HepG2 (cell line): Measurements from ENCODE around the gene PRKCZ. TPM values are rescaled to one million over a fixed set of nuclear protein-coding genes. Genes with fewer than 3 reads are reported as not detected.
A peak's percentile ranks its signal among the peaks of the same experiment; 100 is the strongest.

Experiments
- AGO1 ChIP-seq: fragments of 200-400 bp; formaldehyde crosslinking; IDR thresholded peaks from 2 replicates; pipeline ENCODE4 v1.6.1; 2017; ENCODE audit warnings: mild to moderate bottlenecking, low read depth, low read length, moderate library complexity; ENCODE audit not compliant: poor library complexity, severe bottlenecking
- ERF ChIP-seq: IDR thresholded peaks from 2 replicates; pipeline ENCODE4 v1.6.1; 2018; ENCODE audit warnings: missing biosample characterization, missing genetic modification reagents
- GABPB1 ChIP-seq: IDR thresholded peaks from 2 replicates; pipeline ENCODE4 v1.6.1; 2016; ENCODE audit warnings: mild to moderate bottlenecking, missing genetic modification reagents, moderate library complexity, missing compliant biosample characterization
- HCFC1 ChIP-seq: fragments of 150-350 bp; IDR thresholded peaks from 2 replicates; pipeline ENCODE4 v1.6.1; 2014; ENCODE audit warnings: low read depth, low read length
- HDAC2 ChIP-seq: sonication (generic); formaldehyde crosslinking; IDR thresholded peaks from 2 replicates; pipeline ENCODE4 v1.4.0; 2020; ENCODE audit warnings: missing genetic modification reagents
- HES4 ChIP-seq: sonication (generic); formaldehyde crosslinking; IDR thresholded peaks from 2 replicates; pipeline ENCODE4 v1.9.0; 2021; ENCODE audit warnings: mild to moderate bottlenecking, missing genetic modification reagents, borderline replicate concordance
- HNRNPH1 ChIP-seq: fragments of 200-400 bp; formaldehyde crosslinking; optimal IDR thresholded peaks from 2 replicates; pipeline ENCODE3; 2017; ENCODE audit warnings: mild to moderate bottlenecking, low read depth, low read length
- IKZF5 ChIP-seq: IDR thresholded peaks from 2 replicates; pipeline ENCODE4 v1.6.1; 2018; ENCODE audit warnings: missing genetic modification reagents, mild to moderate bottlenecking, missing compliant biosample characterization
- MEIS2 ChIP-seq: sonication (generic); formaldehyde crosslinking; IDR thresholded peaks from 2 replicates; pipeline ENCODE4 v1.9.0; 2021; ENCODE audit warnings: mild to moderate bottlenecking, missing genetic modification reagents
- PLSCR1 ChIP-seq: sonication (generic); formaldehyde crosslinking; IDR thresholded peaks from 2 replicates; pipeline ENCODE4 v1.5.0; 2020; ENCODE audit warnings: missing genetic modification reagents, mild to moderate bottlenecking, borderline replicate concordance
- POGZ ChIP-seq: sonication (generic); formaldehyde crosslinking; IDR thresholded peaks from 2 replicates; pipeline ENCODE4 v1.4.0; 2020; ENCODE audit warnings: mild to moderate bottlenecking, missing genetic modification reagents
- REXO4 ChIP-seq: sonication (generic); formaldehyde crosslinking; IDR thresholded peaks from 2 replicates; pipeline ENCODE4 v1.8.0; 2022; ENCODE audit warnings: missing genetic modification reagents, mild to moderate bottlenecking, borderline replicate concordance
- SALL2 ChIP-seq: sonication (generic); formaldehyde crosslinking; IDR thresholded peaks from 2 replicates; pipeline ENCODE4 v1.8.1; 2023; ENCODE audit warnings: mild to moderate bottlenecking, missing genetic modification reagents, inconsistent platforms
- SMYD3 ChIP-seq: sonication (generic); formaldehyde crosslinking; IDR thresholded peaks from 2 replicates; pipeline ENCODE4 v1.8.1; 2023; ENCODE audit warnings: mild to moderate bottlenecking, missing genetic modification reagents
- SNAI1 ChIP-seq: sonication (generic); formaldehyde crosslinking; IDR thresholded peaks from 2 replicates; pipeline ENCODE4 v1.5.0; 2020; ENCODE audit warnings: mild to moderate bottlenecking, missing genetic modification reagents, borderline replicate concordance
- TFAP4 ChIP-seq: sonication (generic); IDR thresholded peaks from 2 replicates; pipeline ENCODE4 v1.6.1; 2016; ENCODE audit warnings: low read depth, borderline replicate concordance
- THAP7 ChIP-seq: sonication (generic); formaldehyde crosslinking; IDR thresholded peaks from 2 replicates; pipeline ENCODE4 v1.8.1; 2023; ENCODE audit warnings: mild to moderate bottlenecking, missing genetic modification reagents
- YEATS4 ChIP-seq: sonication (generic); formaldehyde crosslinking; IDR thresholded peaks from 2 replicates; pipeline ENCODE4 v1.4.0; 2020; ENCODE audit warnings: missing genetic modification reagents, borderline replicate concordance
- ZBTB2 ChIP-seq: sonication (generic); formaldehyde crosslinking; IDR thresholded peaks from 2 replicates; pipeline ENCODE4 v1.8.0; 2022; ENCODE audit warnings: low read depth, missing genetic modification reagents
- ZBTB42 ChIP-seq: sonication (generic); formaldehyde crosslinking; IDR thresholded peaks from 2 replicates; pipeline ENCODE4 v1.5.0; 2020; ENCODE audit warnings: mild to moderate bottlenecking, missing genetic modification reagents
- ZFX ChIP-seq: sonication (generic); formaldehyde crosslinking; IDR thresholded peaks from 2 replicates; pipeline ENCODE4 v1.4.0; 2020; ENCODE audit warnings: mild to moderate bottlenecking, low read depth, missing genetic modification reagents, moderate library complexity
- ZIK1 ChIP-seq: sonication (generic); formaldehyde crosslinking; IDR thresholded peaks from 2 replicates; pipeline ENCODE4 v1.5.0; 2020; ENCODE audit warnings: mild to moderate bottlenecking, low read depth, missing genetic modification reagents, borderline replicate concordance
- ZNF451 ChIP-seq: sonication (generic); formaldehyde crosslinking; IDR thresholded peaks from 2 replicates; pipeline ENCODE4 v1.5.0; 2020; ENCODE audit warnings: mild to moderate bottlenecking, missing genetic modification reagents
- ZNF556 ChIP-seq: sonication (generic); formaldehyde crosslinking; IDR thresholded peaks from 2 replicates; pipeline ENCODE4 v1.4.0; 2020; ENCODE audit warnings: mild to moderate bottlenecking, missing genetic modification reagents, borderline replicate concordance
- ZNF644 ChIP-seq: IDR thresholded peaks from 2 replicates; pipeline ENCODE4 v1.6.1; 2016; ENCODE audit warnings: low read depth
- ZNF784 ChIP-seq: sonication (generic); formaldehyde crosslinking; IDR thresholded peaks from 2 replicates; pipeline ENCODE4 v1.5.1; 2020; ENCODE audit warnings: missing genetic modification reagents, mild to moderate bottlenecking, borderline replicate concordance
- polyA plus RNA-seq, 8 experiments: library from polyadenylated mRNA; depleted of rRNA in 3 of 8; stranded (reverse) in 7 of 8; unstranded in 1 of 8; fragments of >200 nt; fragmentation: Illumina TruSeq in 4 of 8; extraction: Trizol in 4 of 8; gene quantifications; 2 replicates each; pipeline versions ENCODE4 v1.2.1 to v1.2.3, GENCODE V29; 2011 to 2016; ENCODE audit warnings: low read depth in 4 of 8, missing spikeins in 1 of 8, mixed read lengths in 1 of 8; ENCODE audit not compliant: insufficient read depth in 1 of 8
- total RNA-seq, 5 experiments: library from RNA; depleted of rRNA; stranded (reverse); fragments of >200 nt; fragmentation: Illumina TruSeq; extraction: Trizol; gene quantifications; 2 replicates each; pipeline ENCODE4 v1.2.3, GENCODE V29; 2016; ENCODE audit warnings: low read depth in 1 of 5

The PRKCZ gene
- total and polyA plus RNA-seq, 2 of the 13 experiments (the other 11 are each of a cell fraction or from before 2014, with no cell fraction given): 34.7 to 85.2 TPM

- TF ChIP-seq THAP7 (CRISPR knock-in tag) (no peak), TFAP4 (no peak), IKZF5 (CRISPR knock-in tag) (no peak), ZNF784 (CRISPR knock-in tag) (no peak), SALL2 (no peak), ZBTB2 (CRISPR knock-in tag) (0 out of 2 replicates have a peak, but pooled peaks have one; percentile 30), ZFX (no peak), REXO4 (CRISPR knock-in tag) (no peak), POGZ (CRISPR knock-in tag) (no peak), ZNF556 (CRISPR knock-in tag) (no peak), ERF (no peak), ZIK1 (CRISPR knock-in tag) (0 out of 2 replicates have a peak, but pooled peaks have one; percentile 28), HCFC1 (no peak), HNRNPH1 (no peak), SNAI1 (CRISPR knock-in tag) (no peak), HES4 (CRISPR knock-in tag) (peak; percentile 86), YEATS4 (CRISPR knock-in tag) (no peak), SMYD3 (CRISPR knock-in tag) (no peak), ZNF451 (CRISPR knock-in tag) (0 out of 2 replicates have a peak, but pooled peaks have one; percentile 29), MEIS2 (peak; percentile 35; the same call in 1 of the 2 replicates), ZBTB42 (CRISPR knock-in tag) (no peak), GABPB1 (no peak), HDAC2 (CRISPR knock-in tag) (no peak), ZNF644 (CRISPR knock-in tag) (no peak), AGO1 (no peak), PLSCR1 (CRISPR knock-in tag) (no peak)
These were observed 216 bp downstream of the PRKCZ start (continued) for GRCh38 chr1:2050461-2050792.
